Fibroblast of villous mesenchyme (primary cell): Measurements from ENCODE around the gene PRKN. TPM values are rescaled to one million over a fixed set of nuclear protein-coding genes. Genes with fewer than 3 reads are reported as not detected.
"Not testable (repeated sequence)": the region's sequence is repeated elsewhere in the genome, so short reads cannot be mapped to it uniquely, and the experiment has no call there.

ENCODE experiments used
- DNase-seq: peaks from one replicate; pipeline ENCODE4 v3.0.0-alpha.2; 2010; ENCODE audit warnings: low read depth
- H3K4me3 ChIP-seq: 2 replicates; pipeline ENCODE4 v1.5.1; 2011; ENCODE audit warnings: low read depth, mild to moderate bottlenecking, low read length
- total RNA-seq: library from RNA; depleted of rRNA; stranded (reverse); fragments of >200 nt; gene quantifications from 2 replicates; pipeline ENCODE4 v1.2.3, GENCODE V29; 2012
- TF ChIP-seq, protein P1 (sequence below): IDR thresholded peaks from 2 replicates; pipeline ENCODE4 v1.5.1; 2012; ENCODE audit warnings: low read depth, mild to moderate bottlenecking, low read length; ENCODE audit not compliant: insufficient read depth

Gene PRKN
- total RNA-seq, 1 donor = 2.2 TPM

DNA sequence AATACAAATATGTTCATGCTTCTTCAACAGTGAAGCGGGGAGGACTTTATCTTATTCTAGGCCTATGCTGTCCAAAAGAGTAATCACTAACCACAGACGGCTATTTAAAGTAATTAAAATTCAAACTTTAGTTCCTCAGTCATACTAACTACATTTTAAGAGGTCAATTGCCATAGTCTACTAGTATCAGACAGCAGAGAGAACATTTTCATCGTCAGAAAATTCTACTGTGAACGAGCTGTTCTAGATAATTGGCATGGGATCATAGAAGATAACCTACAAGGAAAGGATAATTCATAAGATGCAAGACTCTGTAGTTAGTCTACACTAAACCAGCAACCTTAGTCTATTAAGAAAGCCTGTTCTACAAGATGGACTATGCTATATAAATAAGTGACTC lies 44.4 kb downstream of the PRKN start:
- no peak overlapping the region for H3K4me3 ChIP-seq
- TF ChIP-seq, protein P1, sequence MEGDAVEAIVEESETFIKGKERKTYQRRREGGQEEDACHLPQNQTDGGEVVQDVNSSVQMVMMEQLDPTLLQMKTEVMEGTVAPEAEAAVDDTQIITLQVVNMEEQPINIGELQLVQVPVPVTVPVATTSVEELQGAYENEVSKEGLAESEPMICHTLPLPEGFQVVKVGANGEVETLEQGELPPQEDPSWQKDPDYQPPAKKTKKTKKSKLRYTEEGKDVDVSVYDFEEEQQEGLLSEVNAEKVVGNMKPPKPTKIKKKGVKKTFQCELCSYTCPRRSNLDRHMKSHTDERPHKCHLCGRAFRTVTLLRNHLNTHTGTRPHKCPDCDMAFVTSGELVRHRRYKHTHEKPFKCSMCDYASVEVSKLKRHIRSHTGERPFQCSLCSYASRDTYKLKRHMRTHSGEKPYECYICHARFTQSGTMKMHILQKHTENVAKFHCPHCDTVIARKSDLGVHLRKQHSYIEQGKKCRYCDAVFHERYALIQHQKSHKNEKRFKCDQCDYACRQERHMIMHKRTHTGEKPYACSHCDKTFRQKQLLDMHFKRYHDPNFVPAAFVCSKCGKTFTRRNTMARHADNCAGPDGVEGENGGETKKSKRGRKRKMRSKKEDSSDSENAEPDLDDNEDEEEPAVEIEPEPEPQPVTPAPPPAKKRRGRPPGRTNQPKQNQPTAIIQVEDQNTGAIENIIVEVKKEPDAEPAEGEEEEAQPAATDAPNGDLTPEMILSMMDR = no peak
- no peak for DNase-seq

DNA sequence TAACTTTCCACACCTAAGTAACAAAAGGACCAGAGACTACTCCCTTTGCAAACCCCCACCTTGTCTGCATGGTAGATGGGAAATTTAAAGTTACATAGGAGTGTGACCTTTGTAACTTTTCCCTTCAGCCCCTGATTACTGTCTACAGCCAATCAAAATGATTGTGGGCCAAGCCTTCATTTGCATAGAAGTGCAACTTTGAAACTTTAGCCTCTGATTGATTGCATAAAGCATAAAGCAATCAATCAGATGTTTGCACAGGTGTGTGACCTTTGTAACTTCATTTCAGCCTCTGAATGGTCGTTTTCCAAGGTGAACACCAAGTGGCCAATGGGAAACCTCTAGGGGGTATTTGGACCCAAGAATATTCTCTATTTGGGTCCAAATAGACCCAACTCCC lies 46.1 kb downstream of the PRKN start:
- H3K4me3 ChIP-seq = no peak overlapping the region
- TF ChIP-seq, protein P1 = no peak
- DNase-seq = no peak

DNA sequence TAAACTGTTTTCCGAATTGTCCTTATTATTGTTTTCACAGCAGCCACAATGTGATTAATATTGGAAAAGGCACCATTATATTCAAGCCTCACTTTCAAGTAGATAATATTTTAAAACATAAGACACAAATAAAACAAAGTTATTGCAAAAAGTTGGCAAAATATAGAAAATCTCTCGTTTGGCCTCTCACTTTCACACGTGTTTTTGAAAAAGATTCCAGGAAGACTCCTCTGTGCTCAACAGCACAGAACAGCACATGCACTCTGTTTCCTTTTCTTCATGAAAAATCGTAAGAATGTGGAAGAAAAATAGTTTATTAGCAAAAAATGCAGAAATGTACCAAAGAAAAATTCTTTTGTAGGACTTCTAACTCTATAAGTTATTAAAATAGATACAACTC lies 46.7 kb downstream of the PRKN start:
- no peak overlapping the region for H3K4me3 ChIP-seq
- TF ChIP-seq, protein P1 = no peak
- no peak for DNase-seq

- DNase-seq = no peak
- H3K4me3 ChIP-seq = no peak overlapping the region
- TF ChIP-seq, protein P1 = no peak
Observed at GRCh38 chr6:162680367-162680766, 47.2 kb downstream of the PRKN start.

- no peak overlapping the region for H3K4me3 ChIP-seq
- TF ChIP-seq, protein P1 = no peak
- DNase-seq = no peak
Observed at GRCh38 chr6:162679681-162680080, 47.9 kb downstream of the PRKN start.

DNA sequence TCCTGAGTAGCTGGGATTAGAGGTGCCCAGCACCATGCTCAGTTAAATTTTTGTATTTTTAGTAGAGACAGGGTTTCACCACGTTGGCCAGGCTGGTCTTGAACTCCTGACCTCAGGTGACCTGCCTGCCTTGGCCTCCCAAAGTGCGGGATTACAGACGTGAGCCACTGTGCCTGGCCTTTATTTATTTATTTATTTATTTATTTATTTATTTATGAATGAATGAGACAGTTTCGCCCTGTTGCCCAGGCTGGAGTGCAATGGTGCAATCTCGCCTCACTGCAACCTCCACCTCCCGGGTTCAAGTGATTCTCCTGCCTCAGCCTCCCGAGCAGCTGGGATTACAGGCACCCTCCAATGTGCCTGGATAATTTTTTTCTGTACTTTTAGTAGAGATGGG lies 48.7 kb downstream of the PRKN start:
- not testable (repeated sequence) for DNase-seq, H3K4me3 ChIP-seq

DNA sequence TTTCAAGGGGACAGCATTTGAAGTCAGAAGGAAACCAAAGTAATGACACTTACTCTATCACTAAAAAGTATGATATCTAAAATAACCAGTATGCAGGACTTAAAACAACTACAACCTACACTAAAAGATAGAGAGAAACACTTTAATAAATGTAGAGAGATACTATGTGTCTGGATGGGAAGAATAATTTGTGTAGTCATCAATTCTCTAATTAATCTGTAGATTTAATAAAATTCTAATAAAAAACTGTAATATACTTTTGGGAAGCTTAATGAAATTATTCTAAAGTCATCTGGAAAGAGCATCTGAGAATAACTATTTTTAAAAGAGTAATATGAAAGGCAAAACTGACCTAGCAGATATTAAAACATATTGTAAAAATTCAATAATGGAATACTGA lies 52.1 kb downstream of the PRKN start:
- TF ChIP-seq, protein P1 = no peak
- no peak overlapping the region for H3K4me3 ChIP-seq
- no peak for DNase-seq
